GM15510 (cell line): ENCODE results near the gene ZYG11A.

Source experiments
- POLR2A ChIP-seq: IDR thresholded peaks from 3 replicates; pipeline ENCODE4 v1.6.1; 2011; ENCODE audit warnings: borderline replicate concordance; ENCODE audit not compliant: insufficient read length; ENCODE audit errors: extremely low read depth

Gene ZYG11A

DNA sequence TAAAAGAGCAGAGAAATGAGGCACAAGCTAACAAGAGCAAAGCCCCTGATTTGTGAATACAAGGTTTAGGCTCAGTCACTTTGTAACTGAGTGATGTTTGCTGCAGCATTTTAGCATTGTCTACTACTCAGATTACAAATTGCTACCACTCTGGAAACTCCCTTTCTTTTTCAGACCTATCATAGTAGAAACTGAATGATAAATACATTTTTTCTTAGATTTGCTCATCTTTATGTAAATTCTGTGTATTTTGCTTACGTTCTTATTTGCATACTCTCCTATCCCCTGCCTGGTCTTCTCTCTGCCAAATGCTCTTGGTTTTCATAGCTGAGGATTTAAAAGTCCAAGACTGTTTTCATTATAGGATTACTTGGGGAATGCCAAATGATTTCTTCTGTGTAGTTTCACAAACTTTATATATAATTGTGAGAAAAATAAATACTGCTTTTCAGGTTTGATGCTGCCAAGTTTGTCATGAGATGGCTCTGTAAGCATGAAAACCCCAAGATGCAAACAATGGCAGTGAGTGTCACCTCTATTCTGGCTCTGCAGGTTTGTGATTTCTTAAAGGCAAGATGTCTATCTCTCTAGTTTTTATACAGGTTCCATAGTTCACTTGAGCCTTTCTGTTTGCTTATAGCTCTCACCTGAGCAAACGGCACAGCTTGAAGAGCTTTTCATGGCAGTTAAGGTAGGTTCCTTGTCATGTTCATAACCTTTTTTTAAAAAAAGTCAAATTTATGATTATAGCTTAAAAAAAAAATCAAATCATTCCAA is 24.7 kb downstream of the ZYG11A start:
- TF ChIP-seq POLR2A, result no peak

DNA sequence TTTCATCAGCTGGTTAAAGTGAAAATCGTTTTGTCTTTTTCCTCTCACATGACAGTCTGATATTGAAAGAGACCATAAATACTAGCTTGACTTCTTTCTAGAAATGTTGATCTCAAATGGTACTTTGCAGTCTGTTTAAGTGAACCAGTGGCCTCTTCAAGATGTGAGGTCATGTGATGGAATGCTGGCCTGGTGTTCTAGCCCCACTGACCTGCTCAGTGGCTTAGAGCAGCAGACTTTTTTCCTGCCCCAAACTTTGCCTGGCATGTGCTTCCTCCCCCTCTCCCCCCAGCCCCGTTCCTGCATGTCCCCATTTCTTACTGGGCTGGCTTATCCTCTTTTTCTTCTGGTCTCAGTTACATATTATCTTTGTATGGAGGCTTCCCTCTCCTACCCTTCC is 34.3 kb downstream of the ZYG11A start:
- TF ChIP-seq POLR2A, result no peak

DNA sequence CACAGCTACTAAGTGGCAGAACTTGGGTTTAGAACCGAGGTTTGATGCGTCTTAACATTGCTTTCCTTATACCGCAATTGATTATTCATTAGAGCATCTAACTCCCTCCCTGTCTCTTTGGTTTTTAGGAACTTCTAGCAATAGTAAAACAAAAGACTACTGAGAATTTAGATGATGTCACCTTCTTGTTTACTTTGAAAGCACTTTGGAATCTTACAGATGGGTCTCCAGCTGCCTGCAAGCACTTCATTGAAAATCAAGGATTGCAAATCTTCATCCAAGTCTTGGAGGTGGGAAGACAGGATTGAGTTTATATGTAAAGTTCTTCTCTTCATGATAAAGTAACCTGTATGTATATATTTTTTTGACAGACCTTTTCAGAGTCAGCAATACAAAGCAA is 35.0 kb downstream of the ZYG11A start:
- no peak for TF ChIP-seq POLR2A

DNA sequence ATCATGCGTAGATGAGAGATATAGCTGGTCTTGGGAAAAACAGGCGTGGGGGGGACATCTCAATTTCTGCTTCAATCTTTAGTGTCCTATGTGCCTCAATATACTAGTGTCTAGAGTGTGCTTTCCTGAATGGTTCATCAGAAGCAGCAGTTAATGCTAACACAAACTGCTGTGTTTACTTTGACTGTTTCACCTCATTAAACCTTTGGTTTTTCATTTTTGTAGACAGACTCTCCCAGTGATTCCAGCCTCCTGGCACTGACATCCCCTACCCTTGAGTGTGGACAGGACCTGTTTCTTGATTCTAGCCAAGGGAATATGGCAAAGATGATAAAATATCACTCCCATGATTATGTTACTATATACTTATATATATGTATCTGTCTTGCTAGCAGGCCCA is 37.6 kb downstream of the ZYG11A start:
- no peak for TF ChIP-seq POLR2A

DNA sequence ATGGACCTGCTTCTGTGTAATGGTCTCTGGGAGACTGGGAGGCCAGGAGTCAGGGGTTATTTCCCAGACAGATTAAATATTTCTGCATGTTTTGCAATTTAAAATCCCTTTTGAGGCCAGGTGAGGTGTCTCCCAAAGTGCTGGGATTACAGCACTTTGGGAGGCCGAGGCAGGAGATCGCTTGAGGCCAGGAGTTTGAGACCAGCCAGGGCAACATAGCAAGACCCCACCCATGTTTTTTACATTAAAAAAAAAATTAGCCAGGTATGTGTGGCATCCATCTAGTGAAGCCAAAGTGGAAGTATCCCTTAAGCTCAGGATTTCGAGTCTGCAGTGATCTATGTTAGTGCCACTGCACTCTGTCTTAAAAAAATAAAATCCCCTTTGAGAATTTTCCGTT is 44.9 kb downstream of the ZYG11A start:
- no peak for TF ChIP-seq POLR2A

DNA sequence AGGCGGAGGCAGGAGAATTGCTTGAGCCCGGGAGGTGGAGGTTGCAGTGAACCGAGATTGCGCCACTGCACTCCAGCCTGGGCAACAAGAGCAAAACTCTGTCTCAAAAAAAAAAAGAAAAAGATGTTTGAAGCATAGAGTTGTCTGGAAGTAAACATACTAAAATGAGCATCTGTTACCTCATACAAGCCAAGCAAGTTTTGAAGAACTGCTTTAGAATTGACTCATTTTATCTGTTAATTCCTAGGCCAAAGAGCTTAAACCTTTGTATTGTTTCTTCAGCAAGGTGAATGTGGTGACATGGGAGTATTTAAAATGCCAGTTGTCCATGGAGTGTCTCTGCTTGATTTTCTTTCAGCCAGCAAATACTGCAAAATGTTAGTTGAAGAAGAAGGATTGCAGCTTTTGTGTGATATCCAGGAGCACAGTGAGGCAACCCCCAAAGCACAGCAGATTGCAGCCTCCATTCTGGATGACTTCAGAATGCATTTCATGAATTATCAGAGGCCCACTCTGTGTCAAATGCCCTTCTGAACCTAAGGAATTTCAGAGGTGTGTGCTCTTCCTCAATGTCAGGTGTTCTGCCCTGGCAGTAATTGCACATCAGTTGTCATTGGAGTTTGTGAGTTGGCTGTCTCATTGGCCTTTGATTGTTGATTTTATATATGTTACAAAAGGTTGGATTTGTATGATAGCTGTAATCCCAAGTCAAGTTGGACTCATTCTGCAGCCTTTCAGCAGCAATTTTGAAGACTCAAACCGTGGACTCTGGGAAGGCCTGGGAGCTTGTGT is 50.1 kb downstream of the ZYG11A start:
- TF ChIP-seq POLR2A, result no peak

DNA sequence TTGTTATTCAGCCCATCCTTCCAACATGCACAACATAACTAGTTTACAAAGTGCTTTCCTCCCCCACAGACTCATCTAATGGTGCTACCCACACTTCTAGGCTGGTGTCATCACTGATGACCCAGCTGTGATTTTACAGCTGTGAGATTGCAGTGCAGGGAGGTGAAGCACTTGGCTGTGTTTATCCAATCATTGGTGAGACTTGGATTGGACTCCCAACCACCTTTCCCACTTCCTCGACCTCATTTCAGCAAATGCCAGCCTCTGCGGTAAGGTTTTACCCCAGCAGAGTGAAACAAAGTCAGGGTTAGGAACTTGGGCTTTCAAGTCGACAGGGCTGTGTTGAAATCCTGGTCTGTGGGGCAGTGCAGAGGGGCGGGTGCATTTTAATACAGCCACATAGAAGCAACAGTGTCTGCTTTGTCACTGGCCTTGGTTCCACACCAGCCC is 56.9 kb downstream of the ZYG11A start:
- no peak for TF ChIP-seq POLR2A

DNA sequence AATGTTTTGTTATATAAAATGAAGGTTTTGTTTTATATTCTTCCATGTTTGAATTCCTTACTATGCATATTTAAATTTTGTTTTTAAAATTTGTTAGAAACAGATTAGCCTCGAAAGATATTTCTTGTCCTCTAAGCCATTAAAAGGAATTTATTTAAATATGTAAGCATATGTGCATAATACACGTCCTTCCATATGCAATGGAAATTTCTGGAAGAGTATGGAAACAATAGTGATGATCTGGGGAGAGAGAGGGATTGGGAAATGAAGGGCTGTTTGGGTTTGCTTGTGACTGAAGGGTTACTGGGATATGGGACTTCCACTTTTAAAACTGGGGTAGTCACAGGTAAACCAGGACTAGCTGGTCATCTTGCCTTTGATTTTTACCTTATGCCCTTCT is 57.8 kb downstream of the ZYG11A start:
- TF ChIP-seq POLR2A, result no peak

DNA sequence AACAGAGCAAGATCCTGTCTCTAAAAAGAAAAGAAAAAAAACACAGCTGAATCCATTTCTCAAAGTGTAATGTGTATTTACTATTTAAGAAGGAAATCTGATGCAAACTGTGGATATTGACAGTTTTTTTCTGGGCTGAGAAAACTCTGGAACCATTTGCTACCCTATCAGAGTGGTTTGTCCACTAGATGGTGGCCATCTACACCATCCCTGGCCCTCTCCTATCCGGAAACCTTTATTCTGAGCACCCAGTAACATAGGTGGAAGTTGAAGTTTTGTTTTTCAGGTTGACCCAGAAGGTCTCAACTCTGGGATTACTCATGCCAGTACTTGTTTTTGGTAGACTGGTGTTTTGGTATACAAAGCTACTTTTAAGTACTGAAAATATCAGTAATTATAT is 58.8 kb downstream of the ZYG11A start:
- no peak for TF ChIP-seq POLR2A

DNA sequence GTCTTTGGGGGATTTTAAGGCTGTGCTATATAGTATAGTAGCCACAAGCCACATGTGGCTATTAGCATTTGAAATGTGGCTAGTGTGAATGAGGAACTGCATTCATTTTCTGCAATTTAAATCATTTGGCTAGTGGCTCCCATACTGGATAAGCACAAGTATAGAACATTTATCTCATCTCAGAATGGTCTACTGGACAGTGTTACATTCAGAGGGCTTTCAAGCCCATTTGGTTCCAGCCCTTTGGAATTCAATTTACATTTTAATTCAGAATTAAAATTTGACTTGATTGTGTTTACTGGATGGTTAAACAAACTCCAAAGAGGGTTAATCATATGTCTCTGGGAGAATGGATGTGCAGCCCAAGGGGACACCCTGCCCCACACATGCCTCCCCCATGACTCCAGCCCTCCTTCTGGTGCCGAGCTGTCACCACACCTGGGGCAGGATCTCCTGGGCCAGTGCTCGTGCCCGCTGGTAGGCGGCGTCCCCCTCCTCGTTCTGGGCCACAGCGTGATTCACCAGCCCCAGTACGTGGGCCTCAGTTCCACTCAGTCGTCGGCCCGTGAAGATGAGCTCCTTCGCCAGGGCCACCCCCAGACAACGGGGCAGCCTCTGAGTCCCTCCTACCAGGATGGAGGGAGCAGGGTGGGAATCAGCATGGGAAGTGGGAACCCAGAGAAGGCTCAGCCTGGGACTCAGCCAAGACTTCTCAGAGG is 61.8 kb downstream of the ZYG11A start:
- TF ChIP-seq POLR2A, result no peak

DNA sequence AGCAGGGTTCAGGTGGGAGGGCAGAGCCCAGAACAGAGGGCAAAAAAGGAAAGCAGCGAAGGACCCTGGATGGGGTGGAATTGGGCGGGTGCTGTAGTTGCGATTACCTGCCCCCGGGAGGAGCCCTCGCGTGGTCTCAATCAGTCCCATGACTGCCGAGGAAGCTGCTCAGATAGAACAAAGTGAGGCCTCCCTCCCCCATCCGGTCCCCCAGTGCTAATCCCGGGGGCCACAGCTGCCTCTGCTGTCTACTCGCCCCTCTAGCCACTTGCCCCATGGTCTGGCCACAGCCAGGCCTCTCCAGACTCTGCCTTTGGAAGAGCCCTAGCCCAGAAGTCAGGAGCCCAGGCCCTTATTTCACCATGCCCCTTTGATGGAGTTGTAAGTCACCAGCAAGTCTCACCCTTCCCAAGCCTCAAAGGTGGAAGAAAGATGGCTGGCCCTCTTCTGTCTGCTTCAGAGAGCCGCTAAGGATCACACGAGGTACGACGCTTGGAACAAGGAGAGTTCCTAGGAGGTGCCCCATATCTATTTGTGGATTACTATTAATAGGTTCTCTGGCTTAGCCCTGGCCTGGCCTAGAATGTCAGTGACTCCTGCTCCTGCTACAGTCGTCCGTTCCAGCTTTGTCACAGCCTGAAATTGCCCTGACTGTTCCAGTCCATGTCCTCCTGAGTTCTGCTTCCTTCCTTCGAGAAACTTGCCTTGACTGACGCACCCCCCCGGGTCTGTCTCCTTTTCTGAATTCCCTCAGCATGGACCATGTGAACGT is 62.6 kb downstream of the ZYG11A start:
- no peak for TF ChIP-seq POLR2A

DNA sequence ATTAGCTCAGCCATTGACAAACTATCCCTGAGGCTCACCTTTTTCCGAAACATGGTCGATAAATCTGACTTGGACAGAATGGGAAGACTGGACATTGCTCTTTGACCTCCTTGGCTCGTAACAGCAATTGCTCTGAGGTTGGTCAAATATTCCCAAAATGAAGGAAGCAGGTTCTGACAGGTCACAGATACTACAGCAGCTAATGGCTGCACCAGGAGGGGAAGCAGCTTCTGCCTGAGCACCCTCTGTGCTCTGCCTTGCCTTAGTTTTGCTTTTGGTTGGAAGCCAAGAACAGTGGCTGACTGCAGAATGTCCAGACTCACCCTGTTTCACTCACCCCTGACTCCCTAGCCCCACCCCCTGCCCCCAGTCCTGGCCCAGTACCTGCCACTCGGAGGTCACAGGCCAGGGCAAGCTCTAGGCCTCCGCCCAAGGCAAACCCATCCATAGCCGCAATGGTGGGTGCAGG is 63.6 kb downstream of the ZYG11A start:
- TF ChIP-seq POLR2A, result no peak

DNA sequence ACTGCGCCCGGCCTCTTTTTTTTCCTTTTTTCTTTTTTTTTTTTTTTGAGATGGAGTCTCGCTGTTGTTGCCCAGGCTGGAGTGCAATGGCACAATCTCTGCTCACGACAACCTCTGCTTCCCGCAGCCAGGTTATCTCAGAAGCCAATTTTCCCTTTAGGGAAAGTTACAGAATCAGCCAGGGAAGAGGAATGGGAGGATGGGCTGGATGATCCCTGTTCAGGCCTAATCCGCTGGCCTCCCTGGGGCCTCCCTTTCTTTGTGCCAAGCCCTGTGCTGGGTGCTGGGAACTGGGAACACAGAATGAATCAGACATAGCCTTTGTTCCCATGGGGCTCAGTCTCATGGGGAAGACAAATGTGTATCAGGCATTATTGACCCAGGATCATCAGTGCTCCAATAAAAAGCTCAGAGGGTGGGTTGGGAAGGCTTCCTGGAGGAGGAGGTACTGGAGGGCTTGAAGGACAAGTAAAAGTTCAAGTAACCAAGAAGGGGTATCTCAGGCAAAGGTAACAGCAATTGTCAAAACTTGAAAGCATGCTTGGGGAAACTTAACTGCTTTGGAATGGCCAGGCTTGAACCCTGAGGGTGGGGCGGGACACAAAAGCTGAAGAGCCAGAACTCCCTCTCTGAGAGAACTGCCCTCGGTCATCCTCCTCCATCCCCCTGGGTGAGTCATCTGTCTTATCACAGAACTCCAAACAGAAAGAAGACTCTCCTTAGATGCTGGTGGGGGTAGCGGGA is 64.7 kb downstream of the ZYG11A start:
- TF ChIP-seq POLR2A, result no peak

DNA sequence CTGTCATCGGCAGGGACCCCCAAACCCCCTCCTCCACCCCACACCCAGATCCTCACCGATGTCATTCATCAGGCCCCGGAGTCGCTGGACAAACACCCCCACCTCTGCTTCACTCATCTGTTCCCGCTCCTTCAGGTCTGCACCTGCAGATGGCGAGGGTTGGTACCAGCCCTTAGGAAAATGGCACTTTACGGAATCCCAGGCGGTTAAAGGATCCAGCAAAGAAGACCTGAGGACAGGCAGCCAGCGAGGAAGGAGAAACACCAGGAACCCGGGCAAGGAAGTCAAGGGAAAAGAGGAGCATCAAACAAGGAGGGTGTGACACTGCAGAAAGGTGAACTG is 65.2 kb downstream of the ZYG11A start:
- no peak for TF ChIP-seq POLR2A

DNA sequence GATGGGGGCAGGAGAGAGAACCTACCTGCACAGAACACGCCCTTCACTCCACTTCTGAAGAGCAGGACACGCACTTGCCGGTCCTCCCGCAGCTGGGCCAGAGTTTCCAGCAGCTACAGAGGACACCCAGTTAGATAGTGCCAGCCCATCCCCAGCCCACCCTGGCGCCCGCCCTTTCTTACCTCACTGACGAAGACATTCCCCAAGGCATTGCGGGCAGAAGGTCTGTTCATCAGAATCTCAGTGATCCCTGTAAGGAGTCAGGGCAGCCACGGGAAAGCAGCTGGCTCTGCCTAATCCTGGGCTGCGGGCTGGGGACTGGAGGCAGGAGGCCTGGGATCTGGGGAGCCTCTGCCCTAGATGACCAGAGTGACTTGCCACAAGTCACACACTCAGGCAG is 69.0 kb downstream of the ZYG11A start:
- TF ChIP-seq POLR2A, result no peak

DNA sequence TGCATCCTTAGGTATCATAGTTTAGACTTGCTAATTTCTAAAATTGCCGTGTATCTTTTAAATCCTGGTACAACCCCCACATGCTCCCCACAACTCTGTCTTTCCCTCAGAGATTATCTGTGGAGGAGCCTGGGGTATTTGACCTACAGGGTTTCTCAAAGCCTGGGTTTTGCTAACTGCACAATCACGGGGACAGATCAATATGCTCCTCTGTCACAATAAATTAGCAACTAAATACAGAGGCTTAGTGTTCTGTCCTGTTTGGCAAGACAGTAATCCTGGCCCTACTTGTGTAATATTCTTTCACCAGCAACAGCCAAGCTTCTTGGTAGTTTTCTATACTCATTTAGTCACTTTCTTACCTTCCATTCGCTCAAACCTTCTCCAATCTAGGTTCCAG is 70.5 kb downstream of the ZYG11A start:
- no peak for TF ChIP-seq POLR2A
